ENCODE measurements around the gene GABARAPL2. TPM values are rescaled to one million over a fixed set of nuclear protein-coding genes. Genes with fewer than 3 reads are reported as not detected.

Gene GABARAPL2
- total and polyA plus RNA-seq, 2 donors (not counting 1 experiment from before 2014, with no cell fraction given): 73.0 to 84.9 TPM

- Histone ChIP-seq H3K36me3 (replicated peaks in 1 of 2; ENCODE audit: control extremely low read depth in 1 of 2, control insufficient read depth in 1 of 2, extremely low read depth in 1 of 2, insufficient read depth in 2 of 2, low read length in 1 of 2) (no peaks in the 10 kb centered on the region), H3K4me3 (ENCODE audit: control extremely low read depth in 1 of 5, extremely low read depth in 1 of 5, insufficient read depth in 1 of 5, low read depth in 2 of 5, low read length in 4 of 5) (peak overlapping the region in 1 of 5 experiments; percentile 29), H3K27ac (ENCODE audit: low read length in 2 of 2) (peak overlapping the region; percentile 34 to 70), H3K79me2 (ENCODE audit: control insufficient read depth, insufficient read depth, low read length) (no peaks in the 10 kb centered on the region), H2AFZ (ENCODE audit: insufficient read depth, low read depth, low read length, poor library complexity, severe bottlenecking) (peak overlapping the region; percentile 54), H3K27me3 (replicated peaks in 1 of 4; ENCODE audit: control extremely low read depth in 1 of 4, control insufficient read depth in 3 of 4, insufficient read depth in 4 of 4, low read length in 3 of 4) (no peaks in the 10 kb centered on the region), H3K4me2 (replicated peaks; ENCODE audit: low read depth, low read length, poor library complexity, severe bottlenecking) (peak overlapping the region; percentile 42), H3K9ac (ENCODE audit: low read length) (peak overlapping the region; percentile 39), H4K20me1 (ENCODE audit: control insufficient read depth, insufficient read depth, low read length, poor library complexity, severe bottlenecking) (no peaks in the 10 kb centered on the region), H3K4me1 (ENCODE audit: control insufficient read depth in 2 of 2, insufficient read depth in 2 of 2, low read length in 2 of 2) (peaks cover 30 to 54% of the 10 kb centered on the region in 2 donors), H3K9me3 (ENCODE audit: control extremely low read depth in 1 of 3, control insufficient read depth in 2 of 3, insufficient read depth in 1 of 3, low read length in 2 of 3) (no peaks in the 10 kb centered on the region)
- no peaks in the 10 kb centered on the region for H3K9me3 Mint-ChIP-seq (ENCODE audit: insufficient read depth)
- intact Hi-C loops (cut with micrococcal nuclease): loop anchor here (2.0 kb wide), 1 partner anchor 13 kb away; no protein-coding TSS in a partner anchor
- 14% methylated on average over 1 of the region's 3 CpGs for WGBS (ENCODE audit: insufficient coverage)
- peak overlapping the region; percentile 33 for H3K4me3 Mint-ChIP-seq
- no peaks in the 10 kb centered on the region for H3K27me3 Mint-ChIP-seq
- peaks cover 48% of the 10 kb centered on the region for H3K4me1 Mint-ChIP-seq
- peak; percentile 87 for ATAC-seq (ENCODE audit: low read depth)
- peak; percentile 60 for DNase-seq
- TF ChIP-seq EZH2 (IDR thresholded peaks at IDR 0.05; ENCODE audit: borderline replicate concordance, insufficient read depth, low read depth, low read length, poor library complexity, severe bottlenecking) (no peak), CTCF (IDR thresholded peaks at IDR 0.05) (no peak)
- CTCF ChIA-PET: interaction anchor here (0.9 to 1.2 kb wide), 2 partner anchors 10 to 32 kb away, joined by 3 read pairs; no protein-coding TSS in a partner anchor
- H3K27ac Mint-ChIP-seq: peak overlapping the region; percentile 65
- POLR2A ChIA-PET: interaction anchor here (0.5 kb wide), 1 partner anchor 30 kb away, joined by 6 read pairs; no protein-coding TSS in a partner anchor
Observed at GRCh38 chr16:75584108-75584507, 17.9 kb downstream of the GABARAPL2 start.

- Histone ChIP-seq H2AFZ (ENCODE audit: insufficient read depth, low read depth, low read length, poor library complexity, severe bottlenecking) (no peak overlapping the region), H3K27ac (ENCODE audit: low read length in 2 of 2) (no peak overlapping the region), H3K4me1 (ENCODE audit: control insufficient read depth in 2 of 2, insufficient read depth in 2 of 2, low read length in 2 of 2) (peaks cover 19% of the 10 kb centered on the region in 2 donors), H3K36me3 (replicated peaks in 1 of 2; ENCODE audit: control extremely low read depth in 1 of 2, control insufficient read depth in 1 of 2, extremely low read depth in 1 of 2, insufficient read depth in 2 of 2, low read length in 1 of 2) (no peaks in the 10 kb centered on the region), H3K27me3 (replicated peaks in 1 of 4; ENCODE audit: control extremely low read depth in 1 of 4, control insufficient read depth in 3 of 4, insufficient read depth in 4 of 4, low read length in 3 of 4) (no peaks in the 10 kb centered on the region), H3K9me3 (ENCODE audit: control extremely low read depth in 1 of 3, control insufficient read depth in 2 of 3, insufficient read depth in 1 of 3, low read length in 2 of 3) (no peaks in the 10 kb centered on the region), H3K79me2 (ENCODE audit: control insufficient read depth, insufficient read depth, low read length) (no peaks in the 10 kb centered on the region), H3K4me2 (replicated peaks; ENCODE audit: low read depth, low read length, poor library complexity, severe bottlenecking) (no peak overlapping the region), H3K9ac (ENCODE audit: low read length) (no peak overlapping the region), H3K4me3 (ENCODE audit: control extremely low read depth in 1 of 5, extremely low read depth in 1 of 5, insufficient read depth in 1 of 5, low read depth in 2 of 5, low read length in 4 of 5) (no peak overlapping the region), H4K20me1 (ENCODE audit: control insufficient read depth, insufficient read depth, low read length, poor library complexity, severe bottlenecking) (no peaks in the 10 kb centered on the region)
- DNase-seq: no peak
- intact Hi-C loops (cut with micrococcal nuclease): no loop called here
- CTCF ChIA-PET: no interaction called here
- H3K4me1 Mint-ChIP-seq: peaks cover 23% of the 10 kb centered on the region
- H3K4me3 Mint-ChIP-seq: no peak overlapping the region
- WGBS (ENCODE audit: insufficient coverage): 100% methylated on average over 3 of the region's 4 CpGs
- no peak for TF ChIP-seq CTCF (IDR thresholded peaks at IDR 0.05)
- TF ChIP-seq EZH2 (IDR thresholded peaks at IDR 0.05; ENCODE audit: borderline replicate concordance, insufficient read depth, low read depth, low read length, poor library complexity, severe bottlenecking): no peak
- H3K27me3 Mint-ChIP-seq: no peaks in the 10 kb centered on the region
- ATAC-seq (ENCODE audit: low read depth): no peak
- H3K27ac Mint-ChIP-seq: no peak overlapping the region
- POLR2A ChIA-PET: interaction anchor here (0.6 to 0.8 kb wide), 2 partner anchors 29 to 187 kb away, joined by 3 to 4 read pairs; no protein-coding TSS in a partner anchor
- H3K9me3 Mint-ChIP-seq (ENCODE audit: insufficient read depth): no peaks in the 10 kb centered on the region
Observed at GRCh38 chr16:75588716-75589115, 22.5 kb downstream of the GABARAPL2 start.
